Esophagus (tissue), 2 donors: ENCODE data around the gene OSBPL5. TPM values are rescaled to one million over a fixed set of nuclear protein-coding genes. Genes with fewer than 3 reads are reported as not detected.
A peak's percentile ranks its signal among the peaks of the same experiment; 100 is the strongest.

Source experiments
- H3K27ac ChIP-seq, 2 donors: one replicate each; pipeline ENCODE4 v1.5.1; 2013; ENCODE audit warnings: low read depth in 2 of 2, mild to moderate bottlenecking in 2 of 2, inconsistent platforms in 1 of 2, low read length in 1 of 2, moderate library complexity in 1 of 2
- H3K27me3 ChIP-seq, 2 donors: one replicate each; pipeline ENCODE4 v1.6.1; 2013; ENCODE audit warnings: low read length in 2 of 2, control low read depth in 1 of 2, mild to moderate bottlenecking in 1 of 2; ENCODE audit not compliant: insufficient read depth in 2 of 2, control insufficient read depth in 1 of 2
- H3K36me3 ChIP-seq, 2 donors: one replicate each; pipeline ENCODE4 v1.6.1; 2013; ENCODE audit warnings: low read length in 1 of 2; ENCODE audit not compliant: control insufficient read depth in 2 of 2, insufficient read depth in 2 of 2
- H3K4me1 ChIP-seq, 2 donors: one replicate each; pipeline ENCODE4 v1.6.1; 2013; ENCODE audit warnings: low read length in 1 of 2; ENCODE audit not compliant: control insufficient read depth in 2 of 2, insufficient read depth in 2 of 2
- H3K4me3 ChIP-seq, 2 donors: one replicate each; pipeline ENCODE4 v1.5.1; 2013; ENCODE audit warnings: low read length in 2 of 2, mild to moderate bottlenecking in 2 of 2, low read depth in 1 of 2, moderate library complexity in 1 of 2
- H3K9me3 ChIP-seq, 2 donors: one replicate each; pipeline ENCODE4 v1.6.1; 2013; ENCODE audit warnings: mild to moderate bottlenecking in 2 of 2, low read depth in 1 of 2, low read length in 1 of 2, moderate library complexity in 1 of 2; ENCODE audit not compliant: control insufficient read depth in 2 of 2, insufficient read depth in 1 of 2
- WGBS, 2 donors: extraction: QIAGEN DNeasy Blood & Tissue Kit; methylation state at CpG; one replicate each; pipeline ENCODE4 v1.1.7; 2013; 5-methylcytosine and 5-hydroxymethylcytosine counted together
- polyA plus RNA-seq, 2 donors: library from polyadenylated mRNA; stranded (reverse); fragments of 200-250 nt; gene quantifications; one replicate each; pipeline ENCODE4 v1.2.3, GENCODE V29; 2013
- donor health status: healthy with polysubstance abuse.
- donor health status: Bipolar disorder and iron deficiency.

The OSBPL5 gene
- polyA plus RNA-seq, 2 donors = 10.4 to 12.6 TPM

- Histone ChIP-seq H3K4me3 (no peak overlapping the region), H3K9me3 (no peaks in the 10 kb centered on the region), H3K27me3 (no peaks in the 10 kb centered on the region), H3K27ac (peak overlapping the region; percentile 17 to 44), H3K4me1 (peaks cover 9 to 23% of the 10 kb centered on the region in 2 donors), H3K36me3 (no peaks in the 10 kb centered on the region)
- 87 to 90% methylated on average over 29 of the region's 29 CpGs for WGBS, 2 donors
Observed at GRCh38 chr11:3152471-3153110, 12.5 kb downstream of the OSBPL5 start.

- Histone ChIP-seq H3K27ac (no peak overlapping the region), H3K36me3 (peaks cover 0 to 3% of the 10 kb centered on the region in 2 donors), H3K27me3 (no peaks in the 10 kb centered on the region), H3K4me1 (peaks cover 0 to 8% of the 10 kb centered on the region in 2 donors), H3K4me3 (no peak overlapping the region), H3K9me3 (no peaks in the 10 kb centered on the region)
- 92% methylated on average over 14 of the region's 14 CpGs for WGBS, 2 donors
Observed at GRCh38 chr11:3150726-3151125, 14.4 kb downstream of the OSBPL5 start.

- H3K36me3 ChIP-seq = peaks cover 0 to 3% of the 10 kb centered on the region in 2 donors
- no peaks in the 10 kb centered on the region for H3K27me3 ChIP-seq
- H3K27ac ChIP-seq = no peak overlapping the region
- H3K4me1 ChIP-seq = peaks cover 0 to 8% of the 10 kb centered on the region in 2 donors
- H3K9me3 ChIP-seq = no peaks in the 10 kb centered on the region
- WGBS, 2 donors = 63 to 67% methylated on average over 4 of the region's 4 CpGs
- H3K4me3 ChIP-seq = no peak overlapping the region
Observed at GRCh38 chr11:3149852-3150188, 15.3 kb downstream of the OSBPL5 start.

GRCh38 chr11:3148990-3149851 lies 15.9 kb downstream of the OSBPL5 start:
- H3K27me3 ChIP-seq = no peaks in the 10 kb centered on the region
- peaks cover 0 to 8% of the 10 kb centered on the region in 2 donors for H3K4me1 ChIP-seq
- H3K9me3 ChIP-seq = no peaks in the 10 kb centered on the region
- H3K27ac ChIP-seq = no peak overlapping the region
- H3K4me3 ChIP-seq = no peak overlapping the region
- peaks cover 0 to 3% of the 10 kb centered on the region in 2 donors for H3K36me3 ChIP-seq
- 69 to 79% methylated on average over 24 of the region's 24 CpGs for WGBS, 2 donors

GRCh38 chr11:3148255-3148989 lies 16.7 kb downstream of the OSBPL5 start:
- Histone ChIP-seq H3K4me3 (no peak overlapping the region), H3K9me3 (no peaks in the 10 kb centered on the region), H3K27ac (no peak overlapping the region), H3K27me3 (no peaks in the 10 kb centered on the region), H3K4me1 (peaks cover 0 to 8% of the 10 kb centered on the region in 2 donors), H3K36me3 (peaks cover 0 to 7% of the 10 kb centered on the region in 2 donors)
- WGBS, 2 donors = 77 to 92% methylated on average over 19 of the region's 19 CpGs

GRCh38 chr11:3147626-3148025 lies 17.5 kb downstream of the OSBPL5 start:
- 90 to 94% methylated on average over 21 of the region's 21 CpGs for WGBS, 2 donors
- no peak overlapping the region for H3K4me3 ChIP-seq
- H3K4me1 ChIP-seq = peaks cover 0 to 8% of the 10 kb centered on the region in 2 donors

GRCh38 chr11:3147257-3147619 lies 17.9 kb downstream of the OSBPL5 start:
- Histone ChIP-seq H3K4me3 (no peak overlapping the region), H3K9me3 (no peaks in the 10 kb centered on the region), H3K4me1 (peaks cover 0 to 8% of the 10 kb centered on the region in 2 donors), H3K36me3 (peaks cover 0 to 10% of the 10 kb centered on the region in 2 donors), H3K27me3 (no peaks in the 10 kb centered on the region), H3K27ac (no peak overlapping the region)
- WGBS, 2 donors = 69 to 76% methylated on average over 17 of the region's 17 CpGs

More at GRCh38 chr11:3147626-3148025, 17.5 kb downstream of the OSBPL5 start:
- Histone ChIP-seq H3K27ac (no peak overlapping the region), H3K27me3 (no peaks in the 10 kb centered on the region), H3K36me3 (peaks cover 0 to 10% of the 10 kb centered on the region in 2 donors), H3K9me3 (no peaks in the 10 kb centered on the region)

- no peaks in the 10 kb centered on the region for H3K9me3 ChIP-seq
- 72 to 84% methylated on average over 22 of the region's 22 CpGs for WGBS, 2 donors
- no peak overlapping the region for H3K27ac ChIP-seq
- H3K36me3 ChIP-seq = peaks cover 0 to 10% of the 10 kb centered on the region in 2 donors
- no peaks in the 10 kb centered on the region for H3K27me3 ChIP-seq
- peaks cover 0 to 6% of the 10 kb centered on the region in 2 donors for H3K4me1 ChIP-seq
- H3K4me3 ChIP-seq = no peak overlapping the region
Observed at GRCh38 chr11:3146612-3147256, 18.4 kb downstream of the OSBPL5 start.

GRCh38 chr11:3145206-3145520 lies 19.9 kb downstream of the OSBPL5 start:
- Histone ChIP-seq H3K4me1 (peaks cover 0 to 6% of the 10 kb centered on the region in 2 donors), H3K27me3 (no peaks in the 10 kb centered on the region), H3K27ac (no peak overlapping the region), H3K9me3 (no peaks in the 10 kb centered on the region), H3K4me3 (no peak overlapping the region), H3K36me3 (peaks cover 0 to 10% of the 10 kb centered on the region in 2 donors)
- WGBS, 2 donors = 50 to 63% methylated on average over 6 of the region's 6 CpGs
